GM12878 (cell line): ENCODE data around the gene ARHGAP26.

ENCODE experiments used
- ZNF274 ChIP-seq: IDR thresholded peaks from one replicate; pipeline ENCODE4 v1.8.0; 2011; ENCODE audit not compliant: insufficient read length, insufficient read depth
- TF ChIP-seq, protein P1 (sequence below), 3 experiments: IDR thresholded peaks in 2 of 3; conservative IDR thresholded peaks in 1 of 3; 2 replicates each; pipeline ENCODE4 v1.5.1; 2011; ENCODE audit warnings: low read depth in 3 of 3, low read length in 3 of 3, mild to moderate bottlenecking in 3 of 3, control low read depth in 2 of 3, moderate library complexity in 2 of 3, inconsistent platforms in 1 of 3, mixed read lengths in 1 of 3; ENCODE audit not compliant: control insufficient read depth in 2 of 3, insufficient read depth in 1 of 3; ENCODE audit errors: extremely low read depth in 1 of 3

- TF ChIP-seq, protein P1, sequence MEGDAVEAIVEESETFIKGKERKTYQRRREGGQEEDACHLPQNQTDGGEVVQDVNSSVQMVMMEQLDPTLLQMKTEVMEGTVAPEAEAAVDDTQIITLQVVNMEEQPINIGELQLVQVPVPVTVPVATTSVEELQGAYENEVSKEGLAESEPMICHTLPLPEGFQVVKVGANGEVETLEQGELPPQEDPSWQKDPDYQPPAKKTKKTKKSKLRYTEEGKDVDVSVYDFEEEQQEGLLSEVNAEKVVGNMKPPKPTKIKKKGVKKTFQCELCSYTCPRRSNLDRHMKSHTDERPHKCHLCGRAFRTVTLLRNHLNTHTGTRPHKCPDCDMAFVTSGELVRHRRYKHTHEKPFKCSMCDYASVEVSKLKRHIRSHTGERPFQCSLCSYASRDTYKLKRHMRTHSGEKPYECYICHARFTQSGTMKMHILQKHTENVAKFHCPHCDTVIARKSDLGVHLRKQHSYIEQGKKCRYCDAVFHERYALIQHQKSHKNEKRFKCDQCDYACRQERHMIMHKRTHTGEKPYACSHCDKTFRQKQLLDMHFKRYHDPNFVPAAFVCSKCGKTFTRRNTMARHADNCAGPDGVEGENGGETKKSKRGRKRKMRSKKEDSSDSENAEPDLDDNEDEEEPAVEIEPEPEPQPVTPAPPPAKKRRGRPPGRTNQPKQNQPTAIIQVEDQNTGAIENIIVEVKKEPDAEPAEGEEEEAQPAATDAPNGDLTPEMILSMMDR (IDR thresholded peaks at IDR 0.05 in 2 of 3, conservative IDR thresholded peaks at IDR 0.05 in 1 of 3; ENCODE audit: control insufficient read depth in 2 of 3, extremely low read depth in 1 of 3, insufficient read depth in 1 of 3, low read depth in 3 of 3, low read length in 3 of 3): no peak
- TF ChIP-seq ZNF274: no peak
Measured at GRCh38 chr5:142845954-142846398, 75.8 kb downstream of the ARHGAP26 start.
